Gastrocnemius medialis (tissue), 4 donors: ENCODE measurements around the gene TGM5. TPM values are rescaled to one million over a fixed set of nuclear protein-coding genes. Genes with fewer than 3 reads are reported as not detected.

ENCODE experiments used
- ATAC-seq, 2 donors: fragments of 150-250 bp; one replicate each; pipeline ENCODE4 v1.9.1; 2016
- DNase-seq, 2 donors: peaks; one replicate each; pipeline ENCODE4 v3.0.0-alpha.2; 2019
- H3K27ac ChIP-seq, 4 donors: fragments of 200-600 bp; sonication (generic); 1 replicate in 1 of 4; 2 replicates in 3 of 4; pipeline ENCODE4 v1.5.1; 2016 to 2018; ENCODE audit warnings: mild to moderate bottlenecking in 2 of 4, moderate library complexity in 1 of 4
- H3K27me3 ChIP-seq, 3 donors: fragments of 200-600 bp; sonication (generic) in 2 of 3; 1 replicate in 1 of 3; 2 replicates in 2 of 3; pipeline versions ENCODE4 v1.5.1 to v1.6.0; 2016 to 2019; ENCODE audit warnings: mild to moderate bottlenecking in 1 of 3, moderate library complexity in 1 of 3
- H3K36me3 ChIP-seq, 2 donors: fragments of 200-600 bp; sonication (generic) in 1 of 2; one replicate each; pipeline ENCODE4 v1.5.1; 2017 to 2018
- H3K4me1 ChIP-seq, 2 donors: fragments of 200-600 bp; sonication (generic) in 1 of 2; one replicate each; pipeline ENCODE4 v1.5.1; 2016 to 2017; ENCODE audit warnings: mild to moderate bottlenecking in 2 of 2
- H3K4me3 ChIP-seq, 4 donors: fragments of 200-600 bp; sonication (generic) in 3 of 4; 1 replicate in 1 of 4; 2 replicates in 3 of 4; pipeline ENCODE4 v1.5.1; 2016 to 2019; ENCODE audit warnings: mild to moderate bottlenecking in 2 of 4
- H3K9me3 ChIP-seq, 3 donors: fragments of 200-600 bp; sonication (generic) in 2 of 3; 1 replicate in 1 of 3; 2 replicates in 2 of 3; pipeline ENCODE4 v1.5.1; 2016 to 2019
- CTCF ChIP-seq, 5 experiments: fragments of 450-650 bp in 3 of 5; fragments of 200-600 bp in 2 of 5; sonication (generic) in 2 of 5; IDR thresholded peaks in 4 of 5; conservative IDR thresholded peaks in 1 of 5; 1 replicate in 4 of 5; 2 replicates in 1 of 5; pipeline ENCODE4 v1.5.1; 2016 to 2019; ENCODE audit warnings: antibody characterized with exemption in 5 of 5, mild to moderate bottlenecking in 3 of 5, moderate library complexity in 3 of 5
- POLR2A ChIP-seq, 2 donors: fragments of 450-650 bp; IDR thresholded peaks; one replicate each; pipeline ENCODE4 v1.6.1; 2017; ENCODE audit warnings: antibody characterized with exemption in 2 of 2, mild to moderate bottlenecking in 2 of 2, moderate library complexity in 2 of 2
- in situ Hi-C, 4 donors: fragments of 200-750 bp; cut with MboI; loops; one replicate each; pipeline versions ENCODE4 v1.15.0 to v1.8.0; 2017; ENCODE audit warnings: low sequenced_read_pairs in 4 of 4
- intact Hi-C: fragments of 100-400 bp; cut with DNase I; formaldehyde crosslinking; loops from one replicate; pipeline ENCODE4 v1.15.1; 2023; ENCODE audit warnings: low total_unique reads
- total RNA-seq, 4 donors: library from RNA; depleted of rRNA; stranded (reverse); fragments of >200 nt; gene quantifications; one replicate each; pipeline versions ENCODE4 v1.1.0 to v1.2.3, GENCODE V29; 2016

TGM5 gene
- total RNA-seq, 4 donors from 2014 or later: 1.4 TPM; not detected in 3

- Histone ChIP-seq H3K9me3 (no peaks in the 10 kb centered on the region), H3K4me3 (no peak overlapping the region), H3K4me1 (no peaks in the 10 kb centered on the region), H3K27me3 (no peaks in the 10 kb centered on the region), H3K27ac (no peak overlapping the region), H3K36me3 (no peaks in the 10 kb centered on the region)
- intact Hi-C loops (no loop called here), in situ Hi-C loops (no loop called here)
- no peak for DNase-seq
- no peak for ATAC-seq
- TF ChIP-seq POLR2A (IDR thresholded peaks at IDR 0.05) (no peak), CTCF (IDR thresholded peaks at IDR 0.05 in 4 of 5, conservative IDR thresholded peaks at IDR 0.05 in 1 of 5) (no peak)
Measured at GRCh38 chr15:43260011-43260615, 6.6 kb downstream of the TGM5 start.

- DNase-seq: no peak
- Histone ChIP-seq H3K27ac (no peak overlapping the region), H3K27me3 (no peaks in the 10 kb centered on the region), H3K4me3 (no peak overlapping the region), H3K4me1 (no peaks in the 10 kb centered on the region), H3K36me3 (no peaks in the 10 kb centered on the region), H3K9me3 (no peaks in the 10 kb centered on the region)
- ATAC-seq: no peak
- TF ChIP-seq POLR2A (IDR thresholded peaks at IDR 0.05): no peak
- no peak for TF ChIP-seq CTCF (IDR thresholded peaks at IDR 0.05 in 4 of 5, conservative IDR thresholded peaks at IDR 0.05 in 1 of 5)
- intact Hi-C loops (no loop called here), in situ Hi-C loops (no loop called here)
Measured at GRCh38 chr15:43258781-43259180, 7.9 kb downstream of the TGM5 start.

GRCh38 chr15:43256341-43256740 is 10.4 kb downstream of the TGM5 start:
- Histone ChIP-seq H3K4me3 (no peak overlapping the region), H3K36me3 (no peaks in the 10 kb centered on the region), H3K9me3 (no peaks in the 10 kb centered on the region), H3K27ac (no peak overlapping the region), H3K27me3 (no peaks in the 10 kb centered on the region), H3K4me1 (no peaks in the 10 kb centered on the region)
- DNase-seq (no peak), ATAC-seq (no peak)
- in situ Hi-C loops (no loop called here), intact Hi-C loops (no loop called here)
- TF ChIP-seq POLR2A (IDR thresholded peaks at IDR 0.05) (no peak), CTCF (IDR thresholded peaks at IDR 0.05 in 4 of 5, conservative IDR thresholded peaks at IDR 0.05 in 1 of 5) (no peak)

- in situ Hi-C loops: no loop called here
- no peak for TF ChIP-seq POLR2A (IDR thresholded peaks at IDR 0.05)
- TF ChIP-seq CTCF (IDR thresholded peaks at IDR 0.05 in 4 of 5, conservative IDR thresholded peaks at IDR 0.05 in 1 of 5): no peak
Measured at GRCh38 chr15:43255376-43255775, 11.4 kb downstream of the TGM5 start.

More at GRCh38 chr15:43255376-43255775, 11.4 kb downstream of the TGM5 start:
- Histone ChIP-seq H3K4me3 (no peak overlapping the region), H3K27ac (no peak overlapping the region), H3K36me3 (no peaks in the 10 kb centered on the region), H3K27me3 (no peaks in the 10 kb centered on the region), H3K4me1 (no peaks in the 10 kb centered on the region), H3K9me3 (no peaks in the 10 kb centered on the region)
- no peak for DNase-seq
- no peak for ATAC-seq
- intact Hi-C loops: no loop called here
